ENCODE results near the gene WDR82.

DNA sequence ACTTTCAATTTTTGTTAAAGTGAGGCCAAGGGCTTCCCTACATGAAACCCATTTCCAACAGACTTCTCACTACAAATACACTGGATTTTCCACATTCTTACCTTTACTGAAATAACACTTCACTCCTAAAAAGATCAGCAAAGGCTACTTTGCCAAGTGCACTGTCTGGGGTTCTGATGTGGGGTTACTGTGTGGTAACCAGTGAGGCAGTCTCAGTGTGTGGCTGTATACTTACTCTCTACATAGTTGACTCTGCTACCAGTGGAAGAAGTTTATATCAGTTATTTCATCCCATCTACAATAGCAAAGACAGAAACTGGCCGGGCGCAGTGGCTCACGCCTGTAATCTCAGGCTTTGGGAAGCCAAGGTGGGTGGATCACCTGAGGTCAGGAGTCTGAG lies 5.6 kb downstream of the WDR82 start:
- TF ChIP-seq EZH2 (IDR thresholded peaks at IDR 0.05; ENCODE audit: borderline replicate concordance) (no peak), EZH2phosphoT487 (IDR thresholded peaks at IDR 0.05; ENCODE audit: low read depth, severe bottlenecking, unreplicated experiment) (no peak)
- TF ChIP-seq, protein P1, sequence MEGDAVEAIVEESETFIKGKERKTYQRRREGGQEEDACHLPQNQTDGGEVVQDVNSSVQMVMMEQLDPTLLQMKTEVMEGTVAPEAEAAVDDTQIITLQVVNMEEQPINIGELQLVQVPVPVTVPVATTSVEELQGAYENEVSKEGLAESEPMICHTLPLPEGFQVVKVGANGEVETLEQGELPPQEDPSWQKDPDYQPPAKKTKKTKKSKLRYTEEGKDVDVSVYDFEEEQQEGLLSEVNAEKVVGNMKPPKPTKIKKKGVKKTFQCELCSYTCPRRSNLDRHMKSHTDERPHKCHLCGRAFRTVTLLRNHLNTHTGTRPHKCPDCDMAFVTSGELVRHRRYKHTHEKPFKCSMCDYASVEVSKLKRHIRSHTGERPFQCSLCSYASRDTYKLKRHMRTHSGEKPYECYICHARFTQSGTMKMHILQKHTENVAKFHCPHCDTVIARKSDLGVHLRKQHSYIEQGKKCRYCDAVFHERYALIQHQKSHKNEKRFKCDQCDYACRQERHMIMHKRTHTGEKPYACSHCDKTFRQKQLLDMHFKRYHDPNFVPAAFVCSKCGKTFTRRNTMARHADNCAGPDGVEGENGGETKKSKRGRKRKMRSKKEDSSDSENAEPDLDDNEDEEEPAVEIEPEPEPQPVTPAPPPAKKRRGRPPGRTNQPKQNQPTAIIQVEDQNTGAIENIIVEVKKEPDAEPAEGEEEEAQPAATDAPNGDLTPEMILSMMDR (IDR thresholded peaks at IDR 0.05; ENCODE audit: poor library complexity), result no peak
